Prostate gland (tissue), 2 donors: ENCODE results near the gene TIGD3. TPM values are rescaled to one million over a fixed set of nuclear protein-coding genes. Genes with fewer than 3 reads are reported as not detected.

Source experiments
- DNase-seq: peaks from one replicate; pipeline ENCODE4 v3.0.0-alpha.2; 2019; ENCODE audit warnings: low spot score
- H3K27ac ChIP-seq, 2 donors: fragments of 200-600 bp; sonication (generic); 2 replicates each; pipeline ENCODE4 v1.5.1; 2017 to 2019
- H3K27me3 ChIP-seq: fragments of 200-600 bp; sonication (generic); replicated peaks from 2 replicates; pipeline ENCODE4 v1.5.1; 2019; ENCODE audit not compliant: insufficient read depth
- H3K36me3 ChIP-seq, 2 donors: fragments of 200-600 bp; sonication (generic); 1 replicate in 1 of 2; 2 replicates in 1 of 2; pipeline versions ENCODE4 v1.5.1 to v1.8.1; 2017 to 2019
- H3K4me1 ChIP-seq: fragments of 200-600 bp; sonication (generic); replicated peaks from 2 replicates; pipeline ENCODE4 v1.5.1; 2019
- H3K4me3 ChIP-seq, 2 donors: fragments of 200-600 bp; sonication (generic); 2 replicates each; pipeline ENCODE4 v1.5.1; 2017 to 2019
- H3K9me3 ChIP-seq: fragments of 200-600 bp; sonication (generic); 2 replicates; pipeline ENCODE4 v1.5.1; 2017
- POLR2A ChIP-seq: fragments of 450-650 bp; IDR thresholded peaks from one replicate; pipeline ENCODE4 v1.6.1; 2016; ENCODE audit warnings: antibody characterized with exemption, mild to moderate bottlenecking
- POLR2AphosphoS5 ChIP-seq: sonication (generic); formaldehyde crosslinking; IDR thresholded peaks from one replicate; pipeline ENCODE4 v1.6.1; 2017; ENCODE audit warnings: antibody characterized with exemption
- WGBS: methylation state at CpG from one replicate; pipeline ENCODE4 v1.1.5; 2018; 5-methylcytosine and 5-hydroxymethylcytosine counted together
- intact Hi-C: fragments of 100-400 bp; cut with DNase I; formaldehyde crosslinking; loops from one replicate; pipeline ENCODE4 v1.14.2; 2022
- total RNA-seq, 2 donors: library from RNA; depleted of rRNA; stranded (reverse); fragments of >200 nt; gene quantifications; one replicate each; pipeline ENCODE4 v1.1.0, GENCODE V29; 2016
- TF ChIP-seq, protein P1 (sequence below), 4 experiments: fragments of 200-600 bp in 2 of 4; fragments of 450-650 bp in 2 of 4; sonication (generic) in 2 of 4; IDR thresholded peaks; 1 replicate in 3 of 4; 2 replicates in 1 of 4; pipeline ENCODE4 v1.5.1; 2016 to 2019; ENCODE audit warnings: antibody characterized with exemption in 4 of 4, mild to moderate bottlenecking in 2 of 4, moderate library complexity in 2 of 4

TIGD3 gene
- total RNA-seq, 2 donors from 2014 or later, result 0.27 to 4.7 TPM

- Histone ChIP-seq H3K9me3 (no peaks in the 10 kb centered on the region), H3K4me1 (peaks cover 17% of the 10 kb centered on the region), H3K27ac (peak within 1 kb of the TSS; percentile 95 to 98), H3K27me3 (no peaks in the 10 kb centered on the region), H3K36me3 (no peaks in the 10 kb centered on the region), H3K4me3 (peak within 1 kb of the TSS; percentile 88 to 92)
- intact Hi-C loops, result no loop called here
- WGBS, result 1% methylated on average over 70 of the region's 76 CpGs
- TF ChIP-seq, protein P1, sequence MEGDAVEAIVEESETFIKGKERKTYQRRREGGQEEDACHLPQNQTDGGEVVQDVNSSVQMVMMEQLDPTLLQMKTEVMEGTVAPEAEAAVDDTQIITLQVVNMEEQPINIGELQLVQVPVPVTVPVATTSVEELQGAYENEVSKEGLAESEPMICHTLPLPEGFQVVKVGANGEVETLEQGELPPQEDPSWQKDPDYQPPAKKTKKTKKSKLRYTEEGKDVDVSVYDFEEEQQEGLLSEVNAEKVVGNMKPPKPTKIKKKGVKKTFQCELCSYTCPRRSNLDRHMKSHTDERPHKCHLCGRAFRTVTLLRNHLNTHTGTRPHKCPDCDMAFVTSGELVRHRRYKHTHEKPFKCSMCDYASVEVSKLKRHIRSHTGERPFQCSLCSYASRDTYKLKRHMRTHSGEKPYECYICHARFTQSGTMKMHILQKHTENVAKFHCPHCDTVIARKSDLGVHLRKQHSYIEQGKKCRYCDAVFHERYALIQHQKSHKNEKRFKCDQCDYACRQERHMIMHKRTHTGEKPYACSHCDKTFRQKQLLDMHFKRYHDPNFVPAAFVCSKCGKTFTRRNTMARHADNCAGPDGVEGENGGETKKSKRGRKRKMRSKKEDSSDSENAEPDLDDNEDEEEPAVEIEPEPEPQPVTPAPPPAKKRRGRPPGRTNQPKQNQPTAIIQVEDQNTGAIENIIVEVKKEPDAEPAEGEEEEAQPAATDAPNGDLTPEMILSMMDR (IDR thresholded peaks at IDR 0.05), result no peak
- TF ChIP-seq POLR2AphosphoS5, result peak; percentile 89
- peak; percentile 97 for TF ChIP-seq POLR2A
- peak; percentile 90 for DNase-seq
These were observed 32.0 kb downstream of the TIGD3 start, which contains the start of gene FRMD8 for GRCh38 chr11:65386307-65387140. TSS of gene FRMD8 (plus strand) at chr11:65386637. CDS start at chr11:65387037, 400 bp downstream.

- WGBS, result 97% methylated on average over 4 of the region's 4 CpGs
- no peaks in the 10 kb centered on the region for H3K36me3 ChIP-seq
- TF ChIP-seq POLR2AphosphoS5, result no peak
- TF ChIP-seq, protein P1 (IDR thresholded peaks at IDR 0.05), result no peak
- no peak for TF ChIP-seq POLR2A
- DNase-seq, result no peak
- peaks cover 13% of the 10 kb centered on the region for H3K4me1 ChIP-seq
- no peak overlapping the region for H3K4me3 ChIP-seq
- H3K27me3 ChIP-seq, result no peaks in the 10 kb centered on the region
- intact Hi-C loops, result no loop called here
- H3K27ac ChIP-seq, result peak overlapping the region in 1 of 2 donors; percentile 18
- no peaks in the 10 kb centered on the region for H3K9me3 ChIP-seq
These were observed 34.2 kb downstream of the TIGD3 start for GRCh38 chr11:65388731-65389130.

- Histone ChIP-seq H3K9me3 (no peaks in the 10 kb centered on the region), H3K4me3 (no peak overlapping the region), H3K27me3 (no peaks in the 10 kb centered on the region), H3K36me3 (no peaks in the 10 kb centered on the region), H3K27ac (peak overlapping the region in 1 of 2 donors; percentile 73), H3K4me1 (peaks cover 13% of the 10 kb centered on the region)
- TF ChIP-seq, protein P1 (IDR thresholded peaks at IDR 0.05), result no peak
- no peak for TF ChIP-seq POLR2AphosphoS5
- TF ChIP-seq POLR2A, result no peak
- intact Hi-C loops, result no loop called here
- 86% methylated on average over 20 of the region's 20 CpGs for WGBS
- no peak for DNase-seq
These were observed 34.9 kb downstream of the TIGD3 start for GRCh38 chr11:65389294-65389980.

- Histone ChIP-seq H3K36me3 (no peaks in the 10 kb centered on the region), H3K27me3 (no peaks in the 10 kb centered on the region), H3K27ac (peak overlapping the region; percentile 71 to 73), H3K4me1 (peaks cover 13% of the 10 kb centered on the region), H3K9me3 (no peaks in the 10 kb centered on the region), H3K4me3 (no peak overlapping the region)
- intact Hi-C loops, result no loop called here
- DNase-seq, result no peak
- TF ChIP-seq POLR2A (no peak), POLR2AphosphoS5 (no peak)
- 49% methylated on average over 21 of the region's 21 CpGs for WGBS
These were observed 35.8 kb downstream of the TIGD3 start for GRCh38 chr11:65390099-65390941.

DNA sequence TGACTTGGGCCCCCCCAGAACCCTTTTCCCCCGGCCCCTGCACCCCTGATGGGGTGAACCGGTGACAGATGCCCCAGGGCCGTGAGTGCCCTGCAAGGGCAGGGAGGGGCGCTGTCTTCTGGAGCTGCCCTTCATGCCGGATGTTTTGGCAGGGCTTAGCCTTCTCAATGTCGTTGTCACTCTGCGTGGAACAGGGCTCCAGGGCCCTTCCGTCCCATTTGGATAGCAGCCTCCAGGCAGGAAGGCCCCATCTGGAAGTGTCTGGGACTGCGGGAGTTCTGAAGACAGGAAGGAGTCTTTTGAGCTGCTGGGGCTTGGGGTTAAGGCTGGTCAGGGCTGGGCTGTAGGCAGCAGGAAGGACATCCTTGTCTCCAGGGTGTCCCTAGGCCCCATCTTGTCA lies 36.4 kb downstream of the TIGD3 start:
- no peak for DNase-seq

More for the DNA sequence above, 36.4 kb downstream of the TIGD3 start:
- Histone ChIP-seq H3K4me1 (peaks cover 13% of the 10 kb centered on the region), H3K4me3 (no peak overlapping the region), H3K27me3 (no peaks in the 10 kb centered on the region), H3K9me3 (no peaks in the 10 kb centered on the region), H3K27ac (peak overlapping the region; percentile 71 to 73), H3K36me3 (no peaks in the 10 kb centered on the region)
- WGBS, result 42% methylated on average over 9 of the region's 9 CpGs
- intact Hi-C loops, result no loop called here
- TF ChIP-seq, protein P1 (IDR thresholded peaks at IDR 0.05), result no peak
- TF ChIP-seq POLR2AphosphoS5 (no peak), POLR2A (no peak)
